GM12878 (cell line): Measurements from ENCODE around the gene FRYL. TPM values are rescaled to one million over a fixed set of nuclear protein-coding genes. Genes with fewer than 3 reads are reported as not detected.

Experiments used
- ATAC-seq: fragments of 200-7000 bp; cut with Tn5 transposase; 3 replicates; pipeline ENCODE4 v1.9.1; 2020; ENCODE audit warnings: mild to moderate bottlenecking, moderate library complexity
- BruUV-seq: library from RNA; stranded (reverse); fragments of 400-500 nt; replicated peaks from 2 replicates; lab custom pipeline; 2021; lab: Mats Ljungman, UMichigan
- CTCF ChIA-PET: fragments of 300-600 bp; sonication (Branson Sonifier 250); formaldehyde crosslinking; extraction: SDS; loops from one replicate; lab custom pipeline; 2021; ENCODE audit warnings: inconsistent platforms; lab: Yijun Ruan, JAX
- POLR2A ChIA-PET: fragments of 350-600 bp; formaldehyde crosslinking; extraction: SDS; loops from one replicate; lab custom pipeline; 2021; ENCODE audit warnings: inconsistent platforms; lab: Charles Lee
- RAD21 ChIA-PET: fragments of 300-600 bp; sonication (Branson Sonifier 250); formaldehyde crosslinking; loops from one replicate; lab custom pipeline; 2023; ENCODE audit warnings: antibody characterized with exemption; ENCODE audit not compliant: unreplicated experiment; lab: Charles Lee
- SMC1A ChIA-PET: fragments of 300-600 bp; sonication (Branson Sonifier 250); formaldehyde crosslinking; loops from one replicate; lab custom pipeline; 2023; ENCODE audit not compliant: unreplicated experiment, uncharacterized antibody; lab: Charles Lee
- DNase-seq: peaks from one replicate; pipeline ENCODE4 v3.0.0-alpha.2; 2011; ENCODE audit warnings: low read depth, low spot score
- FAIRE-seq: peaks from 3 replicates; lab custom pipeline; 2011; peaks lifted over from hg19 to GRCh38; lab: Jason Lieb, UNC
- H2AFZ ChIP-seq: 2 replicates; pipeline ENCODE4 v1.6.0; 2011; ENCODE audit warnings: low read depth, low read length, control low read depth; ENCODE audit not compliant: control insufficient read depth
- H3K27ac ChIP-seq: 2 replicates; pipeline ENCODE4 v1.5.1; 2011; ENCODE audit warnings: control low read depth; ENCODE audit not compliant: control insufficient read depth, insufficient read depth
- H3K27me3 ChIP-seq, 2 experiments: replicated peaks in 1 of 2; 2 replicates each; pipeline versions ENCODE4 v1.6.0 to v1.6.1; 2011; ENCODE audit warnings: low read length in 1 of 2; ENCODE audit not compliant: control insufficient read depth in 2 of 2, insufficient read depth in 2 of 2
- H3K36me3 ChIP-seq, 2 experiments: 2 replicates each; pipeline ENCODE4 v1.5.1; 2011; ENCODE audit warnings: low read length in 1 of 2; ENCODE audit not compliant: control insufficient read depth in 2 of 2, insufficient read depth in 2 of 2
- H3K4me1 ChIP-seq: 2 replicates; pipeline ENCODE4 v1.6.1; 2011; ENCODE audit warnings: mild to moderate bottlenecking, low read length, moderate library complexity, mixed read lengths; ENCODE audit not compliant: control insufficient read depth, insufficient read depth
- H3K4me2 ChIP-seq: 2 replicates; pipeline ENCODE4 v1.6.0; 2011; ENCODE audit warnings: control low read depth; ENCODE audit not compliant: control insufficient read depth, insufficient read depth
- H3K4me3 ChIP-seq: fragments of 200-600 bp; sonication (generic); 2 replicates; pipeline ENCODE4 v1.5.1; 2016
- H3K79me2 ChIP-seq: 2 replicates; pipeline ENCODE4 v1.6.0; 2011; ENCODE audit warnings: low read length; ENCODE audit not compliant: control insufficient read depth, insufficient read depth
- H3K9ac ChIP-seq: 2 replicates; pipeline ENCODE4 v1.8.0; 2011; ENCODE audit warnings: low read length, control low read depth, mixed read lengths; ENCODE audit not compliant: control insufficient read depth, insufficient read depth
- H3K9me3 ChIP-seq: replicated peaks from 3 replicates; pipeline ENCODE4 v1.5.1; 2011; ENCODE audit warnings: mild to moderate bottlenecking, low read length; ENCODE audit not compliant: control insufficient read depth, insufficient read depth
- H4K20me1 ChIP-seq: 2 replicates; pipeline ENCODE4 v1.6.0; 2011; ENCODE audit not compliant: control insufficient read depth, insufficient read depth
- ATF3 ChIP-seq: IDR thresholded peaks from 2 replicates; pipeline ENCODE4 v1.6.1; 2011; ENCODE audit warnings: low read depth, mild to moderate bottlenecking, low read length, moderate library complexity, borderline replicate concordance; ENCODE audit errors: extremely low read depth
- EP300 ChIP-seq, 2 experiments: fragments of 150-350 bp in 1 of 2; IDR thresholded peaks; 2 replicates each; pipeline ENCODE4 v1.6.1; 2011 to 2012; ENCODE audit warnings: low read depth in 2 of 2, low read length in 2 of 2, borderline replicate concordance in 1 of 2, improper control_type of control experiment in 1 of 2, inconsistent platforms in 1 of 2; ENCODE audit not compliant: control insufficient read depth in 1 of 2
- ZNF592 ChIP-seq: fragments of 450-650 bp; IDR thresholded peaks from 2 replicates; pipeline ENCODE4 v1.6.1; 2017; ENCODE audit warnings: mild to moderate bottlenecking, moderate library complexity
- WGBS: methylation state at CpG from one replicate; pipeline ENCODE4 v1.1.6; 2016; ENCODE audit warnings: low lambda C conversion rate; ENCODE audit not compliant: insufficient replicate concordance, insufficient coverage; ENCODE audit errors: missing lambda C conversion rate; 5-methylcytosine and 5-hydroxymethylcytosine counted together
- in situ Hi-C: fragments of 300-500 bp; cut with MboI; formaldehyde crosslinking; loops from 9 replicates; pipeline ENCODE4 v1.14.3; 2018; ENCODE audit warnings: mixed read lengths
- intact Hi-C: fragments of 100-400 bp; cut with micrococcal nuclease; formaldehyde crosslinking; loops from one replicate; pipeline ENCODE4 v1.14.2; 2022; ENCODE audit not compliant: unreplicated experiment
- polyA plus RNA-seq, 11 experiments: library from polyadenylated mRNA; depleted of rRNA in 4 of 11; unstranded in 6 of 11; stranded (reverse) in 5 of 11; fragments of >200 nt; fragmentation: Nextera tagmentation in 4 of 11; fragmentation: Illumina TruSeq in 1 of 11; extraction: Ambion mirVana in 4 of 11; extraction: Trizol in 1 of 11; gene quantifications; 1 replicate in 1 of 11; 2 replicates in 10 of 11; pipeline versions ENCODE4 v1.2.1 to v1.2.3, GENCODE V29; 2011 to 2016; ENCODE audit warnings: inconsistent platforms in 2 of 11, missing spikeins in 2 of 11, low read depth in 1 of 11
- total RNA-seq, 4 experiments: library from RNA; depleted of rRNA in 3 of 4; stranded (reverse); fragments of >200 nt in 3 of 4; fragmentation: Illumina TruSeq in 1 of 4; extraction: Trizol in 1 of 4; gene quantifications; 2 replicates each; pipeline versions ENCODE4 v1.2.1 to v1.2.3, GENCODE V29; 2013 to 2021

Gene FRYL
- total and polyA plus RNA-seq, 10 of the 15 experiments (the other 5 are each of a cell fraction or from before 2014, with no cell fraction given), result 10.3 to 50.6 (median 28.7) TPM

- TF ChIP-seq ZNF592, result no peak
Observed at GRCh38 chr4:48556268-48556667, 223.8 kb downstream of the FRYL start (continued).

GRCh38 chr4:48554606-48555005 is 225.5 kb downstream of the FRYL start:
- in situ Hi-C loops, result no loop called here

More at GRCh38 chr4:48554606-48555005, 225.5 kb downstream of the FRYL start:
- Histone ChIP-seq H4K20me1 (no peaks in the 10 kb centered on the region), H2AFZ (no peak overlapping the region), H3K27ac (no peak overlapping the region), H3K4me2 (no peak overlapping the region), H3K36me3 (peaks cover 5 to 33% of the 10 kb centered on the region in 2 experiments), H3K4me1 (no peaks in the 10 kb centered on the region), H3K79me2 (no peaks in the 10 kb centered on the region), H3K9me3 (no peaks in the 10 kb centered on the region; the same call in 2 of the 3 replicates), H3K9ac (no peak overlapping the region), H3K4me3 (no peak overlapping the region), H3K27me3 (no peaks in the 10 kb centered on the region)
- FAIRE-seq (no peak), DNase-seq (no peak)
- RAD21 ChIA-PET, result no interaction called here
- SMC1A ChIA-PET, result no interaction called here
- 73% methylated on average over 5 of the region's 5 CpGs for WGBS
- intact Hi-C loops, result no loop called here
- CTCF ChIA-PET, result no interaction called here
- BruUV-seq, result no TSS peak
- no peak for TF ChIP-seq EP300 (IDR thresholded peaks at IDR 0.05; ENCODE audit: borderline replicate concordance in 1 of 2, control insufficient read depth in 1 of 2, low read depth in 2 of 2, low read length in 2 of 2)
- TF ChIP-seq ATF3, result no peak
- TF ChIP-seq, all 136 proteins: peak for 0
- POLR2A ChIA-PET, result no interaction called here
- ATAC-seq, result no peak
